B cell (primary cell): ENCODE results near the gene GASK1A. TPM values are rescaled to one million over a fixed set of nuclear protein-coding genes. Genes with fewer than 3 reads are reported as not detected.

Experiments used
- ATAC-seq: fragments of 200-7000 bp; cut with Tn5 transposase; one replicate; pipeline ENCODE4 v1.10.0; 2021; ENCODE audit warnings: low read depth, mild to moderate bottlenecking, moderate number of reproducible peaks, moderate library complexity
- CTCF ChIA-PET: fragments of 350-600 bp; sonication (Branson Sonifier 250); formaldehyde crosslinking; loops from one replicate; lab custom pipeline; 2021; ENCODE audit warnings: antibody characterized with exemption, inconsistent platforms; lab: Charles Lee
- POLR2A ChIA-PET: fragments of 350-600 bp; sonication (Branson Sonifier 250); formaldehyde crosslinking; loops from one replicate; lab custom pipeline; 2021; ENCODE audit warnings: antibody characterized with exemption; lab: Charles Lee
- DNase-seq: peaks from one replicate; pipeline ENCODE4 v3.0.0; 2013
- H2AFZ ChIP-seq: 2 replicates; pipeline ENCODE4 v1.6.1; 2012; ENCODE audit warnings: mild to moderate bottlenecking, low read depth, low read length; ENCODE audit not compliant: insufficient read depth, poor library complexity, severe bottlenecking
- H3K27ac ChIP-seq, 2 donors: 1 replicate in 1 of 2; 2 replicates in 1 of 2; pipeline ENCODE4 v1.5.1; 2012 to 2013; ENCODE audit warnings: low read length in 2 of 2, mild to moderate bottlenecking in 2 of 2, moderate library complexity in 1 of 2
- H3K27me3 ChIP-seq, 4 experiments: fragments of 200-600 bp in 1 of 4; sonication (generic) in 1 of 4; replicated peaks in 1 of 4; 1 replicate in 2 of 4; 2 replicates in 2 of 4; pipeline versions ENCODE4 v1.6.1 to v1.7.0; 2013 to 2016; ENCODE audit warnings: low read length in 3 of 4, mild to moderate bottlenecking in 2 of 4, mixed read lengths in 1 of 4, moderate library complexity in 1 of 4; ENCODE audit not compliant: insufficient read depth in 4 of 4, control insufficient read depth in 3 of 4; ENCODE audit errors: control extremely low read depth in 1 of 4
- H3K36me3 ChIP-seq, 2 experiments: replicated peaks in 1 of 2; 1 replicate in 1 of 2; 2 replicates in 1 of 2; pipeline versions ENCODE4 v1.6.1 to v1.7.1; 2013; ENCODE audit warnings: low read length in 1 of 2; ENCODE audit not compliant: insufficient read depth in 2 of 2, control insufficient read depth in 1 of 2; ENCODE audit errors: control extremely low read depth in 1 of 2, extremely low read depth in 1 of 2
- H3K4me1 ChIP-seq, 2 donors: fragments of 200-600 bp in 1 of 2; sonication (generic) in 1 of 2; 1 replicate in 1 of 2; 2 replicates in 1 of 2; pipeline versions ENCODE4 v1.5.1 to v1.6.1; 2013 to 2017; ENCODE audit warnings: low read length in 2 of 2; ENCODE audit not compliant: control insufficient read depth in 2 of 2, insufficient read depth in 2 of 2
- H3K4me2 ChIP-seq: replicated peaks from 2 replicates; pipeline ENCODE3; 2012; ENCODE audit warnings: mild to moderate bottlenecking, low read depth, low read length; ENCODE audit not compliant: poor library complexity, severe bottlenecking
- H3K4me3 ChIP-seq, 5 experiments: fragments of 200-600 bp in 1 of 5; sonication (generic) in 1 of 5; 1 replicate in 3 of 5; 2 replicates in 2 of 5; pipeline versions ENCODE4 v1.5.1 to v1.7.0; 2011 to 2016; ENCODE audit warnings: low read length in 4 of 5, mild to moderate bottlenecking in 4 of 5, low read depth in 2 of 5, control low read depth in 1 of 5, moderate library complexity in 1 of 5; ENCODE audit not compliant: insufficient read depth in 1 of 5; ENCODE audit errors: control extremely low read depth in 1 of 5, extremely low read depth in 1 of 5
- H3K79me2 ChIP-seq: fragments of 200-600 bp; sonication (generic); one replicate; pipeline ENCODE4 v1.6.0; 2016; ENCODE audit warnings: low read length; ENCODE audit not compliant: control insufficient read depth, insufficient read depth
- H3K9ac ChIP-seq: fragments of 200-600 bp; sonication (generic); 2 replicates; pipeline ENCODE4 v1.6.1; 2017; ENCODE audit warnings: mild to moderate bottlenecking, low read length, moderate library complexity
- H3K9me3 ChIP-seq, 3 donors: one replicate each; pipeline versions ENCODE4 v1.6.1 to v1.7.1; 2013; ENCODE audit warnings: low read length in 2 of 3; ENCODE audit not compliant: control insufficient read depth in 2 of 3, insufficient read depth in 1 of 3; ENCODE audit errors: control extremely low read depth in 1 of 3
- H4K20me1 ChIP-seq: 2 replicates; pipeline ENCODE4 v1.6.0; 2012; ENCODE audit warnings: mild to moderate bottlenecking, low read length; ENCODE audit not compliant: insufficient read depth, control insufficient read depth, poor library complexity, severe bottlenecking
- H3K27ac Mint-ChIP-seq: one replicate; pipeline ENCODE4 v1.8.0; 2021; ENCODE audit warnings: mixed read lengths
- H3K27me3 Mint-ChIP-seq: one replicate; pipeline ENCODE4 v1.8.0; 2021; ENCODE audit warnings: mixed read lengths
- H3K4me1 Mint-ChIP-seq: one replicate; pipeline ENCODE4 v1.8.0; 2021; ENCODE audit warnings: mixed read lengths
- H3K4me3 Mint-ChIP-seq: one replicate; pipeline ENCODE4 v1.8.0; 2021; ENCODE audit warnings: mixed read lengths
- H3K9me3 Mint-ChIP-seq: one replicate; pipeline ENCODE4 v1.8.0; 2022; ENCODE audit warnings: mixed read lengths; ENCODE audit not compliant: insufficient read depth
- CTCF ChIP-seq: fragments of 200-600 bp; IDR thresholded peaks from one replicate; pipeline ENCODE4 v1.8.0; 2022; ENCODE audit warnings: antibody characterized with exemption, mild to moderate bottlenecking
- EZH2 ChIP-seq: IDR thresholded peaks from 2 replicates; pipeline ENCODE4 v1.6.1; 2012; ENCODE audit warnings: borderline replicate concordance, low read depth, mild to moderate bottlenecking, moderate library complexity, low read length; ENCODE audit not compliant: insufficient read depth, poor library complexity, severe bottlenecking
- WGBS: methylation state at CpG from one replicate; pipeline ENCODE4 v1.1.5; 2013; ENCODE audit warnings: missing lambda C conversion rate; ENCODE audit not compliant: insufficient coverage; 5-methylcytosine and 5-hydroxymethylcytosine counted together
- intact Hi-C: fragments of 100-400 bp; cut with micrococcal nuclease; formaldehyde crosslinking; loops from one replicate; pipeline ENCODE4 v1.10.0; 2022
- polyA plus RNA-seq: library from polyadenylated mRNA; depleted of rRNA; stranded (reverse); fragments of >200 nt; gene quantifications from 2 replicates; pipeline ENCODE4 v1.2.3, GENCODE V29; 2012
- total RNA-seq, 2 donors: library from RNA; stranded (reverse); fragments of 120-200 nt in 1 of 2; gene quantifications; 1 replicate in 1 of 2; 2 replicates in 1 of 2; pipeline versions ENCODE4 v1.2.3 to v1.2.4, GENCODE V29; 2013 to 2022

The GASK1A gene
- total and polyA plus RNA-seq, 2 donors (not counting 1 experiment from before 2014, with no cell fraction given) = not detected

- CTCF ChIA-PET = no interaction called here
- POLR2A ChIA-PET = no interaction called here
- WGBS = 86% methylated on average over 2 of the region's 2 CpGs
- Histone ChIP-seq H2AFZ (no peak overlapping the region), H3K36me3 (no peaks in the 10 kb centered on the region), H3K9me3 (peaks cover 6 to 12% (median 9%) of the 10 kb centered on the region in 3 donors), H3K4me2 (no peak overlapping the region), H3K27me3 (peaks cover 0 to 27% (median 11%) of the 10 kb centered on the region in 4 experiments), H3K79me2 (no peaks in the 10 kb centered on the region), H4K20me1 (no peaks in the 10 kb centered on the region), H3K4me1 (peaks cover 6 to 8% of the 10 kb centered on the region in 2 donors), H3K4me3 (no peak overlapping the region), H3K27ac (no peak overlapping the region), H3K9ac (no peak overlapping the region)
- ATAC-seq = no peak
- no peak for DNase-seq
- Mint-ChIP-seq H3K9me3 (peaks cover 22% of the 10 kb centered on the region), H3K4me1 (peaks cover 10% of the 10 kb centered on the region), H3K4me3 (no peak overlapping the region), H3K27me3 (peaks cover 53% of the 10 kb centered on the region), H3K27ac (no peak overlapping the region)
- TF ChIP-seq EZH2 (no peak), CTCF (no peak)
- intact Hi-C loops = no loop called here
These were observed 3.7 kb upstream of the GASK1A start for GRCh38 chr3:42975456-42975855.

GRCh38 chr3:42975955-42976354, 3.2 kb upstream of the GASK1A start:
- Histone ChIP-seq H2AFZ (no peak overlapping the region), H3K27ac (no peak overlapping the region), H4K20me1 (no peaks in the 10 kb centered on the region), H3K4me1 (peaks cover 6 to 8% of the 10 kb centered on the region in 2 donors), H3K27me3 (peaks cover 0 to 31% (median 11%) of the 10 kb centered on the region in 4 experiments), H3K9ac (no peak overlapping the region), H3K36me3 (no peaks in the 10 kb centered on the region), H3K4me2 (no peak overlapping the region), H3K4me3 (no peak overlapping the region), H3K79me2 (no peaks in the 10 kb centered on the region), H3K9me3 (peaks cover 6 to 12% (median 9%) of the 10 kb centered on the region in 3 donors)
- peaks cover 53% of the 10 kb centered on the region for H3K27me3 Mint-ChIP-seq
- ChIA-PET CTCF (no interaction called here), POLR2A (no interaction called here)
- TF ChIP-seq EZH2 (no peak), CTCF (no peak)
- peaks cover 22% of the 10 kb centered on the region for H3K9me3 Mint-ChIP-seq
- ATAC-seq = no peak
- WGBS = 100% methylated on average over 4 of the region's 5 CpGs
- H3K4me1 Mint-ChIP-seq = peaks cover 10% of the 10 kb centered on the region
- intact Hi-C loops = no loop called here
- H3K27ac Mint-ChIP-seq = no peak overlapping the region
- DNase-seq = no peak
- no peak overlapping the region for H3K4me3 Mint-ChIP-seq
